Keratinocyte (primary cell): ENCODE measurements around the gene ZNHIT3. TPM values are rescaled to one million over a fixed set of nuclear protein-coding genes. Genes with fewer than 3 reads are reported as not detected.

ENCODE experiments used
- DNase-seq: peaks from one replicate; pipeline ENCODE4 v3.0.0-alpha.2; 2011; ENCODE audit warnings: low read depth, missing footprints, low spot score
- FAIRE-seq: peaks from 2 replicates; lab custom pipeline; 2011; peaks lifted over from hg19 to GRCh38; lab: Jason Lieb, UNC
- H2AFZ ChIP-seq: 2 replicates; pipeline ENCODE4 v1.6.0; 2012; ENCODE audit warnings: low read length, control low read depth, inconsistent platforms; ENCODE audit not compliant: control insufficient read depth
- H3K27ac ChIP-seq: 2 replicates; pipeline ENCODE4 v1.5.1; 2011; ENCODE audit warnings: low read length; ENCODE audit not compliant: control insufficient read depth, insufficient read depth
- H3K27me3 ChIP-seq: 3 replicates; pipeline ENCODE4 v1.6.0; 2011; ENCODE audit warnings: low read length; ENCODE audit not compliant: control insufficient read depth, insufficient read depth; ENCODE audit errors: extremely low read depth
- H3K36me3 ChIP-seq, 2 experiments: 2 replicates in 1 of 2; 3 replicates in 1 of 2; pipeline ENCODE4 v1.5.1; 2011; ENCODE audit warnings: low read length in 2 of 2, mild to moderate bottlenecking in 1 of 2; ENCODE audit not compliant: control insufficient read depth in 2 of 2, insufficient read depth in 2 of 2; ENCODE audit errors: extremely low read depth in 1 of 2
- H3K4me1 ChIP-seq: 3 replicates; pipeline ENCODE4 v1.5.1; 2011; ENCODE audit warnings: low read length; ENCODE audit not compliant: control insufficient read depth, insufficient read depth; ENCODE audit errors: extremely low read depth
- H3K4me2 ChIP-seq: 3 replicates; pipeline ENCODE4 v1.6.0; 2011; ENCODE audit warnings: low read depth, low read length; ENCODE audit not compliant: control insufficient read depth, insufficient read depth; ENCODE audit errors: extremely low read depth
- H3K4me3 ChIP-seq, 3 experiments: fragments of 200-600 bp in 1 of 3; sonication (generic) in 1 of 3; 2 replicates in 2 of 3; 3 replicates in 1 of 3; pipeline ENCODE4 v1.5.1; 2011 to 2016; ENCODE audit warnings: low read length in 3 of 3, mild to moderate bottlenecking in 3 of 3, control low read depth in 2 of 3, inconsistent platforms in 1 of 3, low read depth in 1 of 3, mixed read lengths in 1 of 3, mixed run types in 1 of 3, moderate library complexity in 1 of 3; ENCODE audit not compliant: control insufficient read depth in 2 of 3, insufficient read depth in 2 of 3; ENCODE audit errors: extremely low read depth in 1 of 3
- H3K79me2 ChIP-seq: 2 replicates; pipeline ENCODE4 v1.6.0; 2012; ENCODE audit warnings: low read length; ENCODE audit not compliant: control insufficient read depth, insufficient read depth
- H3K9ac ChIP-seq: 3 replicates; pipeline ENCODE4 v1.6.0; 2011; ENCODE audit warnings: low read length; ENCODE audit not compliant: control insufficient read depth, insufficient read depth; ENCODE audit errors: extremely low read depth
- H3K9me1 ChIP-seq: 3 replicates; pipeline ENCODE4 v1.6.0; 2011; ENCODE audit warnings: low read length; ENCODE audit not compliant: control insufficient read depth, insufficient read depth; ENCODE audit errors: extremely low read depth
- H3K9me3 ChIP-seq: 2 replicates; pipeline ENCODE4 v1.5.1; 2012; ENCODE audit warnings: low read depth, low read length; ENCODE audit not compliant: control insufficient read depth
- H4K20me1 ChIP-seq: 3 replicates; pipeline ENCODE4 v1.6.0; 2011; ENCODE audit warnings: low read length; ENCODE audit not compliant: control insufficient read depth, insufficient read depth; ENCODE audit errors: extremely low read depth
- EZH2 ChIP-seq: IDR thresholded peaks from one replicate; pipeline ENCODE4 v1.6.1; 2012; ENCODE audit warnings: inconsistent platforms, mild to moderate bottlenecking, low read length, moderate library complexity
- dilution Hi-C: fragments of 300-500 bp; cut with MboI; formaldehyde crosslinking; loops from one replicate; pipeline ENCODE4 v1.7.0; 2020; ENCODE audit warnings: low sequenced_read_pairs; ENCODE audit not compliant: extremely low pct_ligation_motif_present
- polyA plus RNA-seq, 5 experiments: library from polyadenylated mRNA; depleted of rRNA in 3 of 5; stranded (reverse) in 3 of 5; stranded (forward) in 1 of 5; unstranded in 1 of 5; fragments of >200 nt; gene quantifications; 1 replicate in 1 of 5; 2 replicates in 3 of 5; 3 replicates in 1 of 5; pipeline versions ENCODE4 v1.2.1 to v1.2.3, GENCODE V29; 2011 to 2012; ENCODE audit warnings: missing spikeins in 2 of 5, low read depth in 1 of 5, low replicate concordance in 1 of 5
- TF ChIP-seq, protein P1 (sequence below), 3 experiments: IDR thresholded peaks in 1 of 3; conservative IDR thresholded peaks in 1 of 3; optimal IDR thresholded peaks in 1 of 3; 2 replicates in 2 of 3; 3 replicates in 1 of 3; pipeline versions ENCODE3 to v1.5.1; 2011; ENCODE audit warnings: low read length in 3 of 3, mild to moderate bottlenecking in 3 of 3, moderate library complexity in 2 of 3, control low read depth in 1 of 3, inconsistent platforms in 1 of 3; ENCODE audit not compliant: insufficient read depth in 2 of 3; ENCODE audit errors: extremely low read depth in 1 of 3

Gene ZNHIT3
- polyA plus RNA-seq, 1 donor (not counting 4 experiments of a cell fraction or from before 2014, with no cell fraction given), result 72.4 TPM

DNA sequence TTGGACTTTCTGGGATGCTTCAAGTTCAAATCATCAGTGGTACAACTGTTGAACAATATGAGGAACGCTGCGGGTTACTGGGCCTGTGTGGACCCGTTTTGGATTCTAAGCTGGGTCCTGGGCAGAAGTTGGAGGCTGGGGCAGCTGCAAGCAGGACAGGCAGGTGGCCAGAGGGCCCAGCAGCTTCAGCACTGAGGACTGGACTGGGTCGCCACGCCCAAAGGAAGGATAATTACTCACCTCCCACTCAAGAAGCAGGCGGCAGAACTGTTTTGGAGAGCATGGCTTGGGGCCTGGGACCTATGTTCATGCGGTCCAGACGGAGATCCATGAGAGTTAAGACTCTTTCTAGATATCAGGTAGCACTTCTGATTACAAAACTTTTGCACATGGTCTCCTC lies 1.5 kb upstream of the ZNHIT3 start:
- FAIRE-seq (no peak), DNase-seq (no peak)
- peaks cover 24% of the 10 kb centered on the region for H3K4me1 ChIP-seq
- peaks cover 21% of the 10 kb centered on the region for H3K79me2 ChIP-seq
- H4K20me1 ChIP-seq, result no peaks in the 10 kb centered on the region
- H2AFZ ChIP-seq, result no peak overlapping the region
- peaks cover 13% of the 10 kb centered on the region for H3K27me3 ChIP-seq
- no peak overlapping the region for H3K27ac ChIP-seq
- H3K4me3 ChIP-seq, result no peak overlapping the region
- no peaks in the 10 kb centered on the region for H3K36me3 ChIP-seq
- no peak overlapping the region for H3K9ac ChIP-seq
- dilution Hi-C loops, result no loop called here
- H3K9me1 ChIP-seq, result no peaks in the 10 kb centered on the region
- TF ChIP-seq, protein P1, sequence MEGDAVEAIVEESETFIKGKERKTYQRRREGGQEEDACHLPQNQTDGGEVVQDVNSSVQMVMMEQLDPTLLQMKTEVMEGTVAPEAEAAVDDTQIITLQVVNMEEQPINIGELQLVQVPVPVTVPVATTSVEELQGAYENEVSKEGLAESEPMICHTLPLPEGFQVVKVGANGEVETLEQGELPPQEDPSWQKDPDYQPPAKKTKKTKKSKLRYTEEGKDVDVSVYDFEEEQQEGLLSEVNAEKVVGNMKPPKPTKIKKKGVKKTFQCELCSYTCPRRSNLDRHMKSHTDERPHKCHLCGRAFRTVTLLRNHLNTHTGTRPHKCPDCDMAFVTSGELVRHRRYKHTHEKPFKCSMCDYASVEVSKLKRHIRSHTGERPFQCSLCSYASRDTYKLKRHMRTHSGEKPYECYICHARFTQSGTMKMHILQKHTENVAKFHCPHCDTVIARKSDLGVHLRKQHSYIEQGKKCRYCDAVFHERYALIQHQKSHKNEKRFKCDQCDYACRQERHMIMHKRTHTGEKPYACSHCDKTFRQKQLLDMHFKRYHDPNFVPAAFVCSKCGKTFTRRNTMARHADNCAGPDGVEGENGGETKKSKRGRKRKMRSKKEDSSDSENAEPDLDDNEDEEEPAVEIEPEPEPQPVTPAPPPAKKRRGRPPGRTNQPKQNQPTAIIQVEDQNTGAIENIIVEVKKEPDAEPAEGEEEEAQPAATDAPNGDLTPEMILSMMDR (optimal IDR thresholded peaks at IDR 0.05 in 1 of 3, IDR thresholded peaks at IDR 0.05 in 1 of 3, conservative IDR thresholded peaks at IDR 0.05 in 1 of 3; ENCODE audit: extremely low read depth in 1 of 3, insufficient read depth in 2 of 3, low read length in 3 of 3), result no peak
- no peak for TF ChIP-seq EZH2
- no peak overlapping the region for H3K4me2 ChIP-seq
- no peaks in the 10 kb centered on the region for H3K9me3 ChIP-seq

GRCh38 chr17:36485805-36486203 lies 677 bp upstream of the ZNHIT3 start:
- dilution Hi-C loops, result no loop called here
- H3K9me3 ChIP-seq, result no peaks in the 10 kb centered on the region
- no peak for DNase-seq
- peak overlapping the region; percentile 66 to 98 (median 70) for H3K4me3 ChIP-seq
- H3K27me3 ChIP-seq, result peaks cover 13% of the 10 kb centered on the region
- H3K9me1 ChIP-seq, result no peaks in the 10 kb centered on the region
- no peak for FAIRE-seq
- peak overlapping the region; percentile 42 for H3K27ac ChIP-seq
- peak overlapping the region; percentile 93 for H2AFZ ChIP-seq
- no peak for TF ChIP-seq EZH2
- TF ChIP-seq, protein P1 (optimal IDR thresholded peaks at IDR 0.05 in 1 of 3, IDR thresholded peaks at IDR 0.05 in 1 of 3, conservative IDR thresholded peaks at IDR 0.05 in 1 of 3; ENCODE audit: extremely low read depth in 1 of 3, insufficient read depth in 2 of 3, low read length in 3 of 3), result no peak
- H3K36me3 ChIP-seq, result no peaks in the 10 kb centered on the region
- peak overlapping the region; percentile 96 for H3K4me2 ChIP-seq
- H3K9ac ChIP-seq, result peak overlapping the region; percentile 64
- peaks cover 25% of the 10 kb centered on the region for H3K79me2 ChIP-seq
- H3K4me1 ChIP-seq, result peaks cover 24% of the 10 kb centered on the region
- no peaks in the 10 kb centered on the region for H4K20me1 ChIP-seq
